OCI-LY3 (cell line): ENCODE data around the gene FLNA.

Experiments
- CTCF ChIP-seq: fragments of 200-600, 300-600 bp; sonication (generic); IDR thresholded peaks from 2 replicates; pipeline ENCODE4 v1.5.1; 2014; ENCODE audit warnings: antibody characterized with exemption, low read length, low read depth
- EZH2phosphoT487 ChIP-seq: fragments of 200-600 bp; shearing (Covaris generic); IDR thresholded peaks from 2 replicates; pipeline ENCODE4 v1.6.1; 2018; ENCODE audit warnings: antibody characterized with exemption, mixed run types, low read depth

- TF ChIP-seq EZH2phosphoT487 (no peak), CTCF (no peak)
These were observed 28.8 kb upstream of the FLNA start for GRCh38 chrX:154403192-154403591.
